ENCODE data around the gene IDI1.

DNA sequence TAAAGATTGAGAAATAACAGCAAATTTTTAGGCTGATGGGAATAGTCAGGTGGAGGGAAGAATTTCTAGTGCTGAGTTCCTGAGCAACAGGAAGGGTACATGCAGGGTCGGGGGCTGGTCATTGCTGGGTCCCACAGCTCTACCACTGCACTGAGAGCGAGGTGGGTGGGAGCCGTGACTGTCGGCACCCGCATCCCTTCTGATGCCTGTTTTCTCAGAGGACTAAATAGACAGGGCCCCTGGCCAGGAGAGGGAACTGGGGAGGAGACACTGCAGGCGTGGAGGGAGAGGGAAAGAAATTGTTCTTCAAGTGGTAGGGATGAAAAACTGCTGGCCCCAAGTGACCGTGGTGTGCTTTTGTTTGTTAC, 53.4 kb downstream of the IDI1 start:
- TF ChIP-seq, protein P1, sequence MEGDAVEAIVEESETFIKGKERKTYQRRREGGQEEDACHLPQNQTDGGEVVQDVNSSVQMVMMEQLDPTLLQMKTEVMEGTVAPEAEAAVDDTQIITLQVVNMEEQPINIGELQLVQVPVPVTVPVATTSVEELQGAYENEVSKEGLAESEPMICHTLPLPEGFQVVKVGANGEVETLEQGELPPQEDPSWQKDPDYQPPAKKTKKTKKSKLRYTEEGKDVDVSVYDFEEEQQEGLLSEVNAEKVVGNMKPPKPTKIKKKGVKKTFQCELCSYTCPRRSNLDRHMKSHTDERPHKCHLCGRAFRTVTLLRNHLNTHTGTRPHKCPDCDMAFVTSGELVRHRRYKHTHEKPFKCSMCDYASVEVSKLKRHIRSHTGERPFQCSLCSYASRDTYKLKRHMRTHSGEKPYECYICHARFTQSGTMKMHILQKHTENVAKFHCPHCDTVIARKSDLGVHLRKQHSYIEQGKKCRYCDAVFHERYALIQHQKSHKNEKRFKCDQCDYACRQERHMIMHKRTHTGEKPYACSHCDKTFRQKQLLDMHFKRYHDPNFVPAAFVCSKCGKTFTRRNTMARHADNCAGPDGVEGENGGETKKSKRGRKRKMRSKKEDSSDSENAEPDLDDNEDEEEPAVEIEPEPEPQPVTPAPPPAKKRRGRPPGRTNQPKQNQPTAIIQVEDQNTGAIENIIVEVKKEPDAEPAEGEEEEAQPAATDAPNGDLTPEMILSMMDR (IDR thresholded peaks at IDR 0.05 in 8 of 11, conservative IDR thresholded peaks at IDR 0.05 in 3 of 11), result no peak
- no peak for TF ChIP-seq POLR2A (IDR thresholded peaks at IDR 0.05)
